Measurements from ENCODE around the gene CMTM6. TPM values are rescaled to one million over a fixed set of nuclear protein-coding genes. Genes with fewer than 3 reads are reported as not detected.

Gene CMTM6
- total and polyA plus RNA-seq, 2 of the 8 experiments (the other 6 are each of a cell fraction or from before 2014, with no cell fraction given), result 24.0 to 51.5 TPM

DNA sequence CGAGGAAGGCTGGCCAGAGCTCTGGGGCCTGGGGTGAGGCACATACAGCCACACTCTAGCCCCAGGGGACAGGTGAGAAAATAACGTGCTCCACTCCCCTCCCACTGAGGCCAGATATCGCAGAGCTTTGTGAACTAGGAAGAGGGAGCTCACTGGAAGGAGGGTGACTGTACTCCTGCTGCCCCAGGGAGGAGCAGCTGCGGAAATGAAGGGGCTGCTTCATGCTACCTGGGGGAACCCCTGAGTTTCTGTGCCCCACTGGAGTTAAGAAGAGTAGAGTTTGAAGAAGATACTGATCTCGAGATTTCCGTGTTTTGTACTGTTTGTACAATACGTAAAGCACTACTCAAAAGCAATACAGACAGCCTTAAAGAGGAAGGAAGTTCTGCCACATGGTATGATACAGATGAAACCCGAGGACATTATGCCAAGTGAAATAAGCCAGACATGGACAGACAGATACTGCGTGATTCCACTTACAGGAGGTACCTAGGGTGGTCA, 44.6 kb downstream of the CMTM6 start:
- H3K27ac ChIP-seq (ENCODE audit: low read depth, low read length), result no peak overlapping the region
- H4K20me1 ChIP-seq (replicated peaks in 1 of 2; ENCODE audit: control insufficient read depth in 1 of 2, insufficient read depth in 2 of 2, low read length in 2 of 2), result no peaks in the 10 kb centered on the region
- H4K5ac ChIP-seq (ENCODE audit: insufficient read length, low read depth, low read length), result no peak overlapping the region
- 84% methylated on average over 9 of the region's 9 CpGs; no CpG with 5 or more reads in 1 of the 2 experiments for WGBS, 2 experiments (ENCODE audit: extremely low coverage in 1 of 2, insufficient coverage in 1 of 2, insufficient read length in 1 of 2, insufficient replicate concordance in 2 of 2, low coverage in 1 of 2, low lambda C conversion rate in 2 of 2, missing lambda C conversion rate in 1 of 2)
- H3K79me2 ChIP-seq (ENCODE audit: control insufficient read depth in 1 of 2, insufficient read depth in 2 of 2, low read length in 2 of 2), result no peaks in the 10 kb centered on the region
- ChIA-PET POLR2A (ENCODE audit: partially characterized antibody) (interaction anchor here (0.8 to 1.2 kb wide), 2 partner anchors 18 to 58 kb away, joined by 3 to 4 read pairs; no protein-coding TSS in a partner anchor), CTCF (ENCODE audit: partially characterized antibody) (interaction anchor here (1.1 to 1.2 kb wide), 2 partner anchors 35 to 83 kb away, joined by 3 to 4 read pairs; no protein-coding TSS in a partner anchor)
- no peaks in the 10 kb centered on the region; the same call in 1 of the 2 replicates for H3K23me2 ChIP-seq (ENCODE audit: low read depth, low read length)
- H2BK120ac ChIP-seq (replicated peaks; ENCODE audit: low read depth, low read length), result peak overlapping the region; percentile 1
- peak overlapping the region; percentile 73 for H4K8ac ChIP-seq (ENCODE audit: extremely low read depth, insufficient read depth, low read length)
- peaks cover 11 to 21% (median 16%) of the 10 kb centered on the region in 4 experiments for H3K4me1 ChIP-seq (replicated peaks in 1 of 4; ENCODE audit: control insufficient read depth in 3 of 4, insufficient read depth in 4 of 4, low read length in 3 of 4)
- no peaks in the 10 kb centered on the region for H3K27me3 ChIP-seq (replicated peaks in 1 of 4; ENCODE audit: control insufficient read depth in 3 of 4, extremely low read depth in 1 of 4, insufficient read depth in 3 of 4, low read length in 3 of 4)
- no peak overlapping the region for H2AK5ac ChIP-seq (ENCODE audit: low read depth, low read length)
- no peaks in the 10 kb centered on the region for H3K9me3 ChIP-seq (ENCODE audit: insufficient read depth in 2 of 2, low read depth in 1 of 2, low read length in 1 of 2)
- peak in 1 of 2 experiments; percentile 42 for DNase-seq (ENCODE audit: low read depth in 1 of 2, low spot score in 2 of 2)
- H4K91ac ChIP-seq (replicated peaks; ENCODE audit: insufficient read length, low read length), result peak overlapping the region; percentile 82
- peaks cover 0 to 3% (median 0%) of the 10 kb centered on the region in 4 experiments; a peak in 2 of 8 replicates for H3K36me3 ChIP-seq (ENCODE audit: control insufficient read depth in 2 of 4, insufficient read depth in 4 of 4, low read length in 3 of 4)
- no peak overlapping the region for H3K9ac ChIP-seq (replicated peaks in 1 of 4; ENCODE audit: extremely low read depth in 1 of 4, low read depth in 3 of 4, low read length in 3 of 4)
- no peak overlapping the region for H3K56ac ChIP-seq (replicated peaks; ENCODE audit: insufficient read length, low read depth, low read length)
- no peak overlapping the region for H2BK20ac ChIP-seq (ENCODE audit: low read length)
- no peak overlapping the region for H3K23ac ChIP-seq (ENCODE audit: insufficient read length)
- no peak for FAIRE-seq
- no peak overlapping the region for H3K14ac ChIP-seq (ENCODE audit: insufficient read length)
- no peak overlapping the region for H3K18ac ChIP-seq (ENCODE audit: extremely low read depth, low read length)
- H2BK12ac ChIP-seq (ENCODE audit: low read depth, low read length), result no peak overlapping the region
- no peak overlapping the region for H3K4me2 ChIP-seq (ENCODE audit: insufficient read depth in 1 of 2, low read depth in 2 of 2, low read length in 2 of 2)
- H3K4me3 ChIP-seq (ENCODE audit: extremely low read depth in 1 of 4, insufficient read depth in 2 of 4, low read depth in 3 of 4, low read length in 4 of 4), result no peak overlapping the region
- no peak overlapping the region for H2BK15ac ChIP-seq (ENCODE audit: low read length)
- H2BK5ac ChIP-seq (ENCODE audit: low read depth, low read length), result peak overlapping the region; percentile 63; the same call in 1 of the 2 replicates
- H2AFZ ChIP-seq (ENCODE audit: low read length), result no peak overlapping the region
- no peak overlapping the region for H3K4ac ChIP-seq (replicated peaks; ENCODE audit: insufficient read length, low read depth, low read length)
- no peaks in the 10 kb centered on the region for H3K79me1 ChIP-seq (ENCODE audit: low read depth, low read length)
- TF ChIP-seq MAFK (IDR thresholded peaks at IDR 0.05; ENCODE audit: low read depth, low read length), result no peak
- TF ChIP-seq, protein P1, sequence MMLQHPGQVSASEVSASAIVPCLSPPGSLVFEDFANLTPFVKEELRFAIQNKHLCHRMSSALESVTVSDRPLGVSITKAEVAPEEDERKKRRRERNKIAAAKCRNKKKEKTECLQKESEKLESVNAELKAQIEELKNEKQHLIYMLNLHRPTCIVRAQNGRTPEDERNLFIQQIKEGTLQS (IDR thresholded peaks at IDR 0.05; ENCODE audit: insufficient read depth, low read depth, low read length), result no peak
- TF ChIP-seq SAP30 (IDR thresholded peaks at IDR 0.05; ENCODE audit: insufficient read depth, insufficient replicate concordance, low read length), result no peak

All from H1 (cell line).